Body of pancreas (tissue), 4 donors: ENCODE data around the gene KRTAP10-12.
"Not testable (repeated sequence)": the region's sequence is repeated elsewhere in the genome, so short reads cannot be mapped to it uniquely, and the experiment has no call there.

Source experiments
- POLR2A ChIP-seq, 3 donors: fragments of 450-650 bp; IDR thresholded peaks; one replicate each; pipeline ENCODE4 v1.6.1; 2016; ENCODE audit warnings: antibody characterized with exemption in 3 of 3, mild to moderate bottlenecking in 2 of 3
- TF ChIP-seq, protein P1 (sequence below), 7 experiments: fragments of 450-650 bp in 4 of 7; fragments of 200-600 bp in 3 of 7; sonication (generic) in 3 of 7; IDR thresholded peaks; one replicate each; pipeline ENCODE4 v1.5.1; 2016 to 2019; ENCODE audit warnings: antibody characterized with exemption in 7 of 7

DNA sequence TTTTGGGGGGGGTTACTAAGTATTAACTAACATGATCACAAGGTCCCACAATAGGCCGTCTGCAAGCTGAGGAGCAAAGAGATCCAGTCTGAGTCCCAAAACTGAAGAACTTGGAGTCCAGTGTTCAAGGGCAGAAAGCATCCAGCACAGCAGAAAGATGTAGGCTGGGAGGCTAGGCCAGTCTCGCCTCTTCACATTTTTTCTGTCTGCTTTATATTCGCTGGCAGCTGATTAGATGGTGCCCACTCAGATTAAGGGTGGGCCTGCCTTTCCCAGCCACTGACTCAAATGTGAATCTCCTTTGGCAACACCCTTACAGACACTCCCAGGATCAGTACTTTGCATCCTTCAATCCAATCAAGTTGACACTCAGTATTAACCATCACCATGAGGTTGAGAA, 7.2 kb upstream of the KRTAP10-12 start:
- TF ChIP-seq, protein P1, sequence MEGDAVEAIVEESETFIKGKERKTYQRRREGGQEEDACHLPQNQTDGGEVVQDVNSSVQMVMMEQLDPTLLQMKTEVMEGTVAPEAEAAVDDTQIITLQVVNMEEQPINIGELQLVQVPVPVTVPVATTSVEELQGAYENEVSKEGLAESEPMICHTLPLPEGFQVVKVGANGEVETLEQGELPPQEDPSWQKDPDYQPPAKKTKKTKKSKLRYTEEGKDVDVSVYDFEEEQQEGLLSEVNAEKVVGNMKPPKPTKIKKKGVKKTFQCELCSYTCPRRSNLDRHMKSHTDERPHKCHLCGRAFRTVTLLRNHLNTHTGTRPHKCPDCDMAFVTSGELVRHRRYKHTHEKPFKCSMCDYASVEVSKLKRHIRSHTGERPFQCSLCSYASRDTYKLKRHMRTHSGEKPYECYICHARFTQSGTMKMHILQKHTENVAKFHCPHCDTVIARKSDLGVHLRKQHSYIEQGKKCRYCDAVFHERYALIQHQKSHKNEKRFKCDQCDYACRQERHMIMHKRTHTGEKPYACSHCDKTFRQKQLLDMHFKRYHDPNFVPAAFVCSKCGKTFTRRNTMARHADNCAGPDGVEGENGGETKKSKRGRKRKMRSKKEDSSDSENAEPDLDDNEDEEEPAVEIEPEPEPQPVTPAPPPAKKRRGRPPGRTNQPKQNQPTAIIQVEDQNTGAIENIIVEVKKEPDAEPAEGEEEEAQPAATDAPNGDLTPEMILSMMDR (IDR thresholded peaks at IDR 0.05), result not testable (repeated sequence)
- TF ChIP-seq POLR2A (IDR thresholded peaks at IDR 0.05), result not testable (repeated sequence)
